Measurements from ENCODE around the gene CTDSP2.
A peak's percentile ranks its signal among the peaks of the same experiment; 100 is the strongest.

The CTDSP2 gene

DNA sequence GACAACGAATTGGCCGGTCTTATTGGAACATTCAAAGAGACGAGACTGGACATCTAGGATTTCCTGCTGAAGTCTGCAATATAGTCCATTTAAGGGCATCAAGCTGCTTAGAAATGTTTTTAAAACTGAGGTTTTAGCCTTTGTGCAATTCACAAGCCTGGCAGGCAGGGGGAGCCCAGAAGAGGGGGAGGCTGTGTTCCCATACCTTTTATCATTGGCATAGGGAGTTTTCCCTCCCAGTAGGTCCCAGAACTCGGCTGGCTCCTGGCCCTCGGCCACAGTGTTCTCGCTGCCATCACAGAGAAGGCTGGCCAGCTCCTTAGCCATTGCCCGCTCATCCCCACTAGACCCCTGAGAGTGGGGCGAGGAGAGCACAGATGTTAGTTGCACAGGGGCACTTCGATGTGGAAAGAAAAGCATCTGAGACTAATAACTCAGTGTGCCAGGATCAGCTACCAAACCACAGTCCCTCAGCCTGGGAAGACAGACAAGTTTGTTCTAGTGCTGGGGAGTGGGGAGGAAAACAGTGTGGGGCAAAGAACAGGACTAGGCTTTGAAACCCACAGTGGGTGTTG lies 43.1 kb downstream of the CTDSP2 start:
- no peak overlapping the region for H3K4me2 ChIP-seq (ENCODE audit: low read depth, low read length, poor library complexity, severe bottlenecking)
- no peaks in the 10 kb centered on the region for H3F3A ChIP-seq (ENCODE audit: insufficient read depth)
- H3K4me3 ChIP-seq (ENCODE audit: insufficient read depth, low read length, poor library complexity, severe bottlenecking) = no peak overlapping the region
- no peak overlapping the region for H3K9ac ChIP-seq (ENCODE audit: low read length)
- TF ChIP-seq, protein P1, sequence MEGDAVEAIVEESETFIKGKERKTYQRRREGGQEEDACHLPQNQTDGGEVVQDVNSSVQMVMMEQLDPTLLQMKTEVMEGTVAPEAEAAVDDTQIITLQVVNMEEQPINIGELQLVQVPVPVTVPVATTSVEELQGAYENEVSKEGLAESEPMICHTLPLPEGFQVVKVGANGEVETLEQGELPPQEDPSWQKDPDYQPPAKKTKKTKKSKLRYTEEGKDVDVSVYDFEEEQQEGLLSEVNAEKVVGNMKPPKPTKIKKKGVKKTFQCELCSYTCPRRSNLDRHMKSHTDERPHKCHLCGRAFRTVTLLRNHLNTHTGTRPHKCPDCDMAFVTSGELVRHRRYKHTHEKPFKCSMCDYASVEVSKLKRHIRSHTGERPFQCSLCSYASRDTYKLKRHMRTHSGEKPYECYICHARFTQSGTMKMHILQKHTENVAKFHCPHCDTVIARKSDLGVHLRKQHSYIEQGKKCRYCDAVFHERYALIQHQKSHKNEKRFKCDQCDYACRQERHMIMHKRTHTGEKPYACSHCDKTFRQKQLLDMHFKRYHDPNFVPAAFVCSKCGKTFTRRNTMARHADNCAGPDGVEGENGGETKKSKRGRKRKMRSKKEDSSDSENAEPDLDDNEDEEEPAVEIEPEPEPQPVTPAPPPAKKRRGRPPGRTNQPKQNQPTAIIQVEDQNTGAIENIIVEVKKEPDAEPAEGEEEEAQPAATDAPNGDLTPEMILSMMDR (IDR thresholded peaks at IDR 0.05; ENCODE audit: insufficient read depth, low read length, poor library complexity, severe bottlenecking) = peak; percentile 81
- no peak for TF ChIP-seq EZH2phosphoT487 (conservative IDR thresholded peaks at IDR 0.05; ENCODE audit: low read length)
- H3K27ac ChIP-seq (ENCODE audit: low read depth, low read length) = no peak overlapping the region
- no peaks in the 10 kb centered on the region for H4K20me1 ChIP-seq (ENCODE audit: low read depth, low read length)
- no peaks in the 10 kb centered on the region for H3K27me3 ChIP-seq (ENCODE audit: low read length)
- no peaks in the 10 kb centered on the region for H3K9me3 ChIP-seq (ENCODE audit: insufficient read depth, low read length)
- no peaks in the 10 kb centered on the region for H3K36me3 ChIP-seq (ENCODE audit: low read length)
- no peaks in the 10 kb centered on the region for H3K9me2 ChIP-seq (replicated peaks; ENCODE audit: insufficient read depth, low read length)
- no peaks in the 10 kb centered on the region for H3K79me2 ChIP-seq (ENCODE audit: insufficient read depth, low read length)
- H2AFZ ChIP-seq (ENCODE audit: low read depth, low read length, severe bottlenecking) = no peak overlapping the region

DNA sequence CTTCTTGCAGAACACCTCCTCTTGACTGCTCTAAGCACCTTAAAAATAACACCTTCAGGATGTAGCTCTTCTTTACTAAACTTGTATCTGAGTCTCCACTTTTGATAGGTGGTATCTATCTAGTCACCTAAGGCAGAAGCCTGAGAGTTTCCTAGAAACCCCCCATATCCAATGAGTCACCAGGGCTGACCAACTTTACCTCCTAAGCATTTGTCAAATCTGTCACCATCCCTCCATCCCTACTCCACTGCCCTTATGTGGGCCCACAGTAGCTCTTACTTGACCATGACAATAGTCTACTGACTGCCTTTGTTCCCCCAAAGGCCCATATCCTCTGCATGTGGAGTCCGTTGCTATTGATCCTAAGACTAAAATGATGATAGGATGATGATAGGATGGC lies 43.9 kb downstream of the CTDSP2 start:
- H3K9ac ChIP-seq (ENCODE audit: low read length) = no peak overlapping the region
- H3F3A ChIP-seq (ENCODE audit: insufficient read depth) = 0 out of 2 replicates have a peak, but pooled peaks cover 5% of the 10 kb centered on the region
- H3K36me3 ChIP-seq (ENCODE audit: low read length) = peaks cover 2% of the 10 kb centered on the region; the same call in 1 of the 2 replicates
- H2AFZ ChIP-seq (ENCODE audit: low read depth, low read length, severe bottlenecking) = no peak overlapping the region
- H3K4me3 ChIP-seq (ENCODE audit: insufficient read depth, low read length, poor library complexity, severe bottlenecking) = no peak overlapping the region
- no peaks in the 10 kb centered on the region for H3K27me3 ChIP-seq (ENCODE audit: low read length)
- no peaks in the 10 kb centered on the region for H4K20me1 ChIP-seq (ENCODE audit: low read depth, low read length)
- no peak overlapping the region for H3K27ac ChIP-seq (ENCODE audit: low read depth, low read length)
- no peaks in the 10 kb centered on the region for H3K9me2 ChIP-seq (replicated peaks; ENCODE audit: insufficient read depth, low read length)
- H3K9me3 ChIP-seq (ENCODE audit: insufficient read depth, low read length) = no peaks in the 10 kb centered on the region
- no peaks in the 10 kb centered on the region for H3K79me2 ChIP-seq (ENCODE audit: insufficient read depth, low read length)
- TF ChIP-seq, protein P1 (IDR thresholded peaks at IDR 0.05; ENCODE audit: insufficient read depth, low read length, poor library complexity, severe bottlenecking) = no peak
- no peak for TF ChIP-seq EZH2phosphoT487 (conservative IDR thresholded peaks at IDR 0.05; ENCODE audit: low read length)
- H3K4me2 ChIP-seq (ENCODE audit: low read depth, low read length, poor library complexity, severe bottlenecking) = no peak overlapping the region

DNA sequence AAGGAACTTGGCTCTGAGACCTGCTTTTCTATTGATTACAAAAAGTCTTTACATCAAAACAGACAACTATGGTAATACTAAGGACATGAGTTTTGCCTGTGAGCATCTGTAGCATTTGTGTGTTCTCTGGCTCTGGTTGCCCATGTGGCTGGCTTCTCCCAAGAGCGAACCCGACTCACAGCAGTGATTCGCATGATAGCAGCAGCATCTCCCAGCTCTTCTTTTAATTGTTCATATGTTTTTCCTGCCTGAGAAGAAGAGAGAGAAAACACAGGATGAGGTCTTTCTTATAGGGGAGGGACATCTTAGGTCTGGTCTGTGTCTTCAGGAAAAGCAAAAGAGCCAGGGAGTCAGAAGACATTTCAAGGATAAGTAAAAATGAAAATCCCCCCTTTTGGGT lies 45.6 kb downstream of the CTDSP2 start:
- Histone ChIP-seq H4K20me1 (ENCODE audit: low read depth, low read length) (no peaks in the 10 kb centered on the region), H3K9ac (ENCODE audit: low read length) (no peak overlapping the region), H3K79me2 (ENCODE audit: insufficient read depth, low read length) (no peaks in the 10 kb centered on the region), H3K4me3 (ENCODE audit: insufficient read depth, low read length, poor library complexity, severe bottlenecking) (no peak overlapping the region), H3K9me2 (replicated peaks; ENCODE audit: insufficient read depth, low read length) (no peaks in the 10 kb centered on the region), H3F3A (ENCODE audit: insufficient read depth) (0 out of 2 replicates have a peak, but pooled peaks cover 5% of the 10 kb centered on the region), H3K4me2 (ENCODE audit: low read depth, low read length, poor library complexity, severe bottlenecking) (no peak overlapping the region), H3K9me3 (ENCODE audit: insufficient read depth, low read length) (no peaks in the 10 kb centered on the region), H2AFZ (ENCODE audit: low read depth, low read length, severe bottlenecking) (no peak overlapping the region), H3K27me3 (ENCODE audit: low read length) (no peaks in the 10 kb centered on the region), H3K36me3 (ENCODE audit: low read length) (peaks cover 15% of the 10 kb centered on the region; the same call in 1 of the 2 replicates), H3K27ac (ENCODE audit: low read depth, low read length) (no peak overlapping the region)
- TF ChIP-seq, protein P1 (IDR thresholded peaks at IDR 0.05; ENCODE audit: insufficient read depth, low read length, poor library complexity, severe bottlenecking) = no peak
- TF ChIP-seq EZH2phosphoT487 (conservative IDR thresholded peaks at IDR 0.05; ENCODE audit: low read length) = no peak

All from SU-DHL-6 (cell line).